GM18508 (cell line): ENCODE measurements around the gene MARK3.

Source experiments
- ATAC-seq: cut with Tn5 transposase; IDR thresholded peaks from one replicate; pipeline ENCODE4 v1.9.1; 2021; ENCODE audit warnings: moderate number of reproducible peaks; ENCODE audit not compliant: insufficient read depth, unreplicated experiment

Gene MARK3

GRCh38 chr14:103543721-103544387 lies 158.6 kb downstream of the MARK3 start:
- ATAC-seq, result no peak

- ATAC-seq, result no peak
Measured at GRCh38 chr14:103544388-103545218, 159.4 kb downstream of the MARK3 start.

GRCh38 chr14:103545219-103545914 lies 160.2 kb downstream of the MARK3 start:
- ATAC-seq, result no peak

- no peak for ATAC-seq
Measured at GRCh38 chr14:103545915-103546651, 160.9 kb downstream of the MARK3 start.

GRCh38 chr14:103546652-103547454 lies 161.6 kb downstream of the MARK3 start:
- ATAC-seq, result no peak

- ATAC-seq, result no peak
Measured at GRCh38 chr14:103547455-103547940, 162.3 kb downstream of the MARK3 start.

GRCh38 chr14:103547941-103548462 lies 162.8 kb downstream of the MARK3 start:
- ATAC-seq, result no peak

GRCh38 chr14:103548463-103549351 lies 163.5 kb downstream of the MARK3 start:
- no peak for ATAC-seq

GRCh38 chr14:103549361-103550311 lies 164.4 kb downstream of the MARK3 start:
- ATAC-seq, result no peak

- ATAC-seq, result no peak
Measured at GRCh38 chr14:103550451-103551337, 165.5 kb downstream of the MARK3 start.

GRCh38 chr14:103551338-103551762 lies 166.1 kb downstream of the MARK3 start:
- ATAC-seq, result no peak

GRCh38 chr14:103552011-103552845 lies 167.0 kb downstream of the MARK3 start:
- ATAC-seq, result no peak

GRCh38 chr14:103552846-103553210 lies 167.6 kb downstream of the MARK3 start:
- ATAC-seq, result no peak
